NCI-H2196 (cell line): ENCODE results near the gene IL4I1.

Experiments used
- DNase-seq: peaks from one replicate; lab custom pipeline; 2025; ENCODE audit not compliant: unreplicated experiment; lab: John Stamatoyannopoulos, UW

IL4I1 gene

DNA sequence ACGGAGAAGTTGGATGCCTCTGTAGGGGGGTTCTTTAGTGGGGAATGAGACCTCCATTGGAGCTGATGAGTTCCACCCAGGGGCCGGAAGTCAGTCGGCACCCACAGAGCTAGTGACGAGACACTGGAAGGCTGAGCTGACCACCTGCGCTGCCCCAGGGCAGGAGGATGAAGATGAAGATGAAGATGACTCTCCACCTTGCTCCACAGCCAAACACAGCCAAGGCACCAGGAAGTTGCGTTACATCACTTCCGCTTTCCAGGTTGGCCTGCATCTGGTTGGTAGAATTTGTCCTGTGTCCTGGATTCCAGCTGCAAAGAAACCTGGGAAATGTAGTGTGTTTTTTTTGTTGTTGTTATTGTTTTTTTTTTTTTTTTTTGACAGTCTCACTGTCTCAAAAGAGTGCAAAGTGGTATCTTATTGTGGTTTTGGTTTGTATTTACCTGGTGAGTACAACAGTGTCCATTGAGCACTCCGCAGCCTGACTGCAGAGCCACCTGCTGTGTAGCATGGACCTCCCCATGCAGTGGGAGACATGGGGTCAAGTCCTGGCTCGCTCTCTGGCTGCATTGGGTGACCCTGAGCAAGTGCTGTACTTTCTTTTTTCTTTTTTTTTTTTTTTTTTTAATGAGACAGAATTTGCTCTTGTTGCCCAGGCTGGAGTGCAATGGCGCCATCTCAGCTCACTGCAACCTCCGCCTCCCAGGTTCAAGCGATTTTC is 17.3 kb downstream of the IL4I1 start:
- DNase-seq = no peak

DNA sequence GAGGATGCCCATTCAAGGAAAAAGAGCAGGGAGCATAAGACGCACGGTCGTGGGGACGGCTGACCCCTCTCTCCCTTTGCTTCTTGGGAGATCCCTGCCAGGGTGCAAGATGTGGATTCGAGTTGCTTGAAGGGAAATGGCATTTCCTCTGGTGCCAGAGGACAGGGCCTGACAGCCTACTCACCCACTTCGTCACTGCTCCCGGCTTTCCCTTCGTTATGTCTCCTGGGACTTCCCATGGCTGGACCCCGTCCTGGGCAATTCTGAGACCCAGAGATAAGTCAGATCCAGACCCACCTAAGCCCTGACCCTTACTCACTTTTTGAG is 18.0 kb downstream of the IL4I1 start:
- DNase-seq = no peak

DNA sequence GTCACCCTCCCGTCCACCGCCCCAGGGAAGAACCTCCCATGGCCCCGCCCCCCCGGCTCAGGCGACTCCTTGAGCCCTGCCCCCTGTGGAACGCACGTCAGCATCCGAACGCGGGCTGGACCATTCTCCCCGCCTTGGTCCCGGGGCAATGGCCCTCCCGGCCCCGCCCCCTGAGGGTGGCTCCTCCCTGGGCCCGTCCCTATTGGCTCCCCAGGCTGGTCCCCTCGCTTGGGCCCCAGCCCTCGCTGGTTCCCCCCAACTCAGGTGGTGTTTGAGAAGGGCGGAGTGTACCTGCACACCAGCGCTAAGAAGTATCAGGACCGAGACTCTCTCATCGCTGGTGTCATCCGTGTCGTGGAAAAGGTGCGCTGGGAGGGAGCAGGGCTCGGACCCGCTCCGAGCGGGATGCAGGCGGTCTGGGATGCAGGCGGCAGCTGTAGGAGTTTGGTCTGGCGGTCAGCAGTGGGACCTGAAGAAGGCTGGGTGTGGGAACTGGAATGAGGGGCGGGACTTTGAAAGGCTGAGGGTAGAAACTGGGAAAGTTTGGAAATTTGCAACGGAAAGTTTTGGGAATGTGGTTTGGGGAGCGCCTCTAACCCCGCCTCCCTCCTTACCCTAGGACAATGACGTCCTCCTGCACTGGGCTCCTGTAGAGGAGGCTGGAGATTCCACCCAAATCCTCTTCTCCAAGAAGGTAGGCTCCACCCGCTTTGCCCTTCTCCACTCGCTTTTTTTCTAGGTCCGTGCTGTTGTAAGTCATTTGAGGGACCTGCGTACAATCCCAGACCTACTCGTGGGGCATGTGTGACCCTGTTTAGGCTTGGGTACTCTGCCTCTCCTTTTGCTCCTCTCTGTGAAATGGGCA is 18.6 kb downstream of the IL4I1 start:
- peak; percentile 98 for DNase-seq

DNA sequence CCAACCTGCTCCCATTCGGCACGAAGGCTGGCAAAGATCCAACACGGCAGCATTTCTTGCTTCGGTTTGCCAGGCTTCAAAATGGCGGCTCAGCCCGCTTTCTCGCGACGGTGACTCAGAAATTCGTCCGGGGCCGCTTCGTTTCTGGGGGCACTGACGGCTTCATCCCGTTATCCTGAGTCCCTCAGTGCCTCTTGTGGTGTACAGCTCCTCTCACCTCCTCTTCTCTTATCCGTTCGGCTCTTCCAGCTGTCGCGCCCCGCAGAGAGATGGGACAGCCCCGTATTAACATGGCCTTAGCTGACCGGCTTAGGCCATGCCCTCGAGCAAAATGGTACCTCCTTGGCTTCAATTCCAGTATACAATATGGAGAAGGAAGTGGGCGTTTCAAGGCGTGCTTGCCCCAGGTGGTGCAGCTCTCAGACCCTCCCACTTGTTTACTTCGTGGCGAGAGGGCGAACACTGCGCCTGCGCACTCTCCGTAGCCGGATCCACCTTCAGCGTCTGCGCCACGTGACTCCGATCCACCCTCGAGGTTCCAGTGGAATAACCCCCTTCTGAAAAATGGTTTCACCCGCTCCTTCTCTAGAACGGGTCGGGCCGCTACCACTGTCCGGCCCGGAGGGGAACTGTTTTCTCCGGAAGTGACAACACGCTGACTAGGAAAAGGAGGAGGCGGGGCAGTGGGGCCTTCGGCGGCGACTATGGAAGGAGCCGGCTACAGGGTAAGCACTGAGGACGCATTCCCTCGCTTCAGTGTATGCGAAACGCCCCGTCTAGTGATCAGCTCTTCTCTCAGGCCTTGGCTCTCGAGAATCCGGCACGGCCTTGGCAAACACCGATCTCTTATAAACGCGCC is 19.4 kb downstream of the IL4I1 start, which contains the start of the genes AKT1S1 and TBC1D17:
AKT1S1 (minus strand) TSS at position 336 of the 859 bp plus-strand sequence. CDS start 4,060 bp downstream, outside the sequence.
TBC1D17 (plus strand) TSS at position 683 of the 859 bp plus-strand sequence; CDS start at position 705, 22 bp downstream.
- peak; percentile 100 for DNase-seq

DNA sequence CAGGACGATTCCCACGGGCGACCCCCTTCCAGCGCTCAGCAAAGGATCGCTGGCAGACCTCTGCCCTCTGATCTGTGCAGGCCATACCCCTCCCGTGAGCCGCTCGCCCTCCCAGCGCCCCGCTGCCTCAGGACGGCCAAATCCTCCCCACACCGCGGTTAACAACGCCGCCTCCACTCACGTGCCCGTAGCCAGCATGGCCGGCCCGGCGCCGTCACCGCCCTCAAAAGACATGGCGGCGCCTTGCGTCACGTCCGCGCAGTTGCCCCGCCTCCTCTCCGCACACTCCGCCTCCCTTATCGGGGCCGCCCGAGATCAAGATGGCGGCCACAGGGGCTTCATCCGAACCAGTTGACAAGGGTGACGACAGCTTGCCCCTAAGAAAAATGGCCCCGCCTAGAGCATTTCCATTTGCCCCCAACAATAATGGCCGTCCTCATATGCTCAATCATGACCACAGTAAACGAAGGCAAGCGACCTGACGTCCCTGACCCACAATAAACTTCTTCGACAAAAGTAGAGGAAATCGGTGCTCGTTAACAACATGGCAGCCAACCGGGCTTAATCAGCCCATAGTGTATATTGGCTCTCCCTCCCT is 20.2 kb downstream of the IL4I1 start:
- DNase-seq = peak; percentile 98

DNA sequence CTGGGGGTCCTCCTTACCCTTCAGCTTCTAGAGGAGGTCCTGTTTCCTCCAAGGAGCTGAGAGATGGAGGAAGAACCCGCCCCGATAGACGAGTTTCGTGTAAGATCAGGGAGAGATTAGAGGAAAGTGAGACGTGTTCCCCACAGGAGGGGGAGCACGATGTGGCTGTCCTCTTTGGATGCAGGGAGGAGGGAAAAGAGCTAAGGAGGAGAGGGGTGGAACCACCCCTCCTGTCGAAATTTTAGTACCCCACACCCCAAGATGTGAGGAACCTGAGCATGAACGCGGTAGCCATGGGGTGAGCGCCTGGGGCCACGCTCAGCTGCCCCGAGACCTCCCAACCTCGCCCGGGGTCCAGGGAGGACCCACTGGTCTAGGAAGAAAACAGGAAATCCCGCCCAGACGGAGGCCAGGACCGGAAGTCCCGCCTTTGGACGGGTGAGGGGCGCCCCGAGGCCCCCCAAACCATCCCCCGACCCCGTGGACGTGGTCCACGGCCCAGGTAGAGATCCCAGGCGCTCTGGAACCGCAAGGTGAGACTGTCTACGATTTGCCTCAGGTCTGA is 20.7 kb downstream of the IL4I1 start:
- DNase-seq = peak; percentile 49

DNA sequence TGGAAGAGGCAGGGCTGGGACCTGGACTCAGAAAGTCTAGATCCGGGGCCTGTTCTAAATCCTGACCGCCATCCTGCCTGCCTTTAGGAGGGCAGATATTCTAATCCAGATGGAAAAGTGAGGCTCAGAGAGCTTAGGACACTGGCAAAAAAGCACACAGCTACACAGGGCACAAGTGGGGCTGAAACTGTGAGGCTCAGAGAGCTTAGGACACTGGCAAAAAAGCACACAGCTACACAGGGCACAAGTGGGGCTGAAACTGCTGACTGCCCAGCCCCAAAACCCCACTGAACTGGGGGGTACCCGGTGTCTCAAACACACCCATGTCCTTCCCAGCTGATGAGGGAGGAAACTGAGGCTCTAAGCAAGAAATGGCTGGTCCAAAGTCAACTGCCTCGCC is 21.5 kb downstream of the IL4I1 start:
- no peak for DNase-seq

DNA sequence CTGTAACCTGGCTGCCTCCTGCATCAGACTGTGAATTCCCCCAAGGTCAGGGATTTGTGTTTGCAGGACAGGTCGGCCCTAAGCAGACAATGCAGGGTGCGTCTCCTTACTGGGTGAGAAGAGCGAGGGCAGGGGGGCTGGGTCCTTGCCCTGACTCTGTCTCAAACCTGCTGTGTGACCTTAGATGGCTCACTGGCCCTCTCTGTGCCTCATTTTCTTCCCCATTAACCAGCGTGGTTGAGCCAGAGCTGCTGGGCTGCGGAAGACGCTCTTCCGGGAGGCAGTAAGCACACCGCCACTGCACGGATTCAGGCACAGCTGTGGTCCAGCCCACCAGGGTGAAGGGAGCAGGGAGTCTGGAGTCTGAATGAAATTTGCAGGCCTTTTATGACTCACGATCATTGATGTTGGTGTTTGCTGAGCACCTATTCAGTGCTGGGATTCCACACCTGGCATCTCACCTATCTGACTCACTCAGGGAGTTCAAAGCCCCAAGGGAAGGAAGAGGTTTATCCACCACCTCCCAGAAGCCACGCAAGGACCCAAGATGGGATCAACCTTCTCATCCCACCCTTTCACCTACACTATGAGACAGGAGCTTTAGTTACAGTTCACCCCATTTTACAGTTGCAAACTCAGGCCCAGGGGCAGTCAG is 22.1 kb downstream of the IL4I1 start:
- DNase-seq = no peak

DNA sequence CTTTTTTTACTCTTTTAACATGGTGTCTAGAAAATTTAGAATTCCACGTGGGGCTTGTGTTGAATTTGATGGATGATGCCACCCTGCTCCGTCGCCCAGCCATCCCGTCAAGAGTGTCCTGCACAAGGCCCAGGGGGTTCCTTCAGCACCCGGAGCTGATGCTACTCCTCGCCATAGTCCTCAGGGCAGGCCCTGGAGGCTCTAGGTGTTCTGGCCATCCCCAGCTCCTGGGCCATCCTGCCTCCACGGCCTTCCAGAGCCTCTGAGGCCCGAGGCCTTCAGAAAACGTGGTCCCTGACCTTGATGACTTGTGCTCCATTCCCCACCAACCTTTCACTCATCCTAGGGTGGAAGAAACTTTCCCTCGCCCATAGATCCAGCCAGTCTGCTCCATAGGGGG is 22.9 kb downstream of the IL4I1 start:
- no peak for DNase-seq

DNA sequence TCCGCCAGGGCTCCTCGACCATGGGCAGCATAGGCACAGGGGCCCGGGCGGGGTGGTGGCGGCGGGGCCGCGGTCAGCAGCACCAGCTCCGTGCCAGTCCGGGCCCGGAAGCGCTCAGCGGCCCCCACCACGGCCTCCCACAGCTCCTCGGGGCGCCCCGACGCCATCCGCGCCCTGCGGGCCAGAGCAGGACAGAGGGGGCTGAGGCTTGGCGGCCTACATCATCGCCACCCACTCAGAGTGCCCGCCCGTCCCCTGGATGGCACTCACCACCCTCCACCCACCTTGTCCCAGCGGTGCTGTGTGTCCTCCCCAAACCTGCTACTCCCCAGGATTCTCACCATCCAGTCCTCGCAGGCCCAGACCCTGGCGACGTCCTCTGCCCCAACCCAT is 23.6 kb downstream of the IL4I1 start:
- no peak for DNase-seq

DNA sequence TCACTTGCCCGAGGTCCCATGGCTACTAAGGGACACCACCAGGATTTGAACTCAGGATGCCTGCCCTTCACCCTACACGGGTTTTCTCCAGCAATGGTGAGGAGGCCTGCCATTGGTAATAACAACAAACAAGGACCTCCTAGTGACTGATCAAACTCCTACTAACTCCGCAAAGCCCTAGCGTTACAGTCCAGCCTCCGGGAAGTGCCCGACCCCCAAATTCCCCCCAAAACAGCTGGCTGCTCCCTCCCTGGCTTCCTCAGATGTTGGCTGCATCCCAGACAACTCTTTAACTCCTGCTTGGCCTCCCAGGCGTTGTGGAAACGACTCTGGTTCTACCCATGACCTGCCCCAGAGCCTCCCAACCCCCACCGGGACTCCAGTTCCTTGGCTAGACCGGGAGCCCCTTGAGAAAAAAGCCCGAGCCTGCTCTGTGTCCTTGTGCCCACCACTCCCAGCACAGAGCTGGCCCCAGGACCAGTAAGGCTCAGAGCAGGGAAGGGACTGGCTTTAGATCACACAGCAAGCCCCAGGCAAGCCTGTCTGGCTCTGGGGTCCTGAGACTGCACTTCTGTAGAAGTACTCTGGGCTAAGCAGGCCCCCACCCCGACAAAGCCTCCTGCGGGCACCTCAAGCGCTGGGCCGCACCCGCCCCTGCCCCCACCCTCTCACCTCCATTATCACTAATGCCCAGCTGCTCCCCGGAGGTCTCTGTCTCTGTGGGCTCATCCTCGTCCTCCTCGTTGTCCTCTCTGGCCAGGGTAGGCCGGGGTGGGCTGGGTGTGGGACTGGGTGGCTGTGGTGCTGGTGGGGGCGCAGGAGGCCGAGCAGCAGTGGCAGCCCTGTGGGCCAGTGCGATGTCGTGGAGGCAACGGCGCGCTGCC is 24.2 kb downstream of the IL4I1 start:
- DNase-seq = no peak

DNA sequence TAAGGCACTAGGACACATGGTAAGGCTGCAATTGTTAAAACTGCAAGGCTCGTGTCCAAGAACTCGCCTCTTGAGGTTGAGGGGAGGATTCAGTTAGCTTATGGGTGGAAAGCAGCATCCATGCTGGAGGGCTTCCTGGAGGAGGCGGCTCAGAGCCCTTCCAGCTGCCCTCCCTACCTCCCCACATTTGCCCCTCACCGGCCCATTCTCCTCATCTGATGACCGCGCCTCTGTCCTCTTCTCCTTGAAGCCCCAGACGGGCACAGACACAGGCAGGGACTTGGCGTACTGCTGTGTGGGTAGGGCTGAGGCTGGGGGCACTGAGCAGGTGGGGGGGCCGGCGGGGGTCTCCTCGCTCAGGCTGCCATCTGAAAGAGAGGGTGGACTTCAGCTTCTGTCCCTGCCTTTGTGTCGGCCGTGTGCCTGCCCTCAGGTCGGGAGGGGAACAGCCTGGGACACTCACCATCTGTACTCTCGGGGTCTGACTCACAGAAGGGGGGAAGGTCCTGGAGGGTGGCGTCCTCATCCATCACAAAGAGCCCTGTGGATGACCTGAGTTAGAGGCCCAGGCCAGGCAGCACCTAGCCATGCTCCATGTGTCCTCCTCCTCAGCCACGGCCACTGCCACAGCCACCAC is 25.2 kb downstream of the IL4I1 start:
- no peak for DNase-seq

DNA sequence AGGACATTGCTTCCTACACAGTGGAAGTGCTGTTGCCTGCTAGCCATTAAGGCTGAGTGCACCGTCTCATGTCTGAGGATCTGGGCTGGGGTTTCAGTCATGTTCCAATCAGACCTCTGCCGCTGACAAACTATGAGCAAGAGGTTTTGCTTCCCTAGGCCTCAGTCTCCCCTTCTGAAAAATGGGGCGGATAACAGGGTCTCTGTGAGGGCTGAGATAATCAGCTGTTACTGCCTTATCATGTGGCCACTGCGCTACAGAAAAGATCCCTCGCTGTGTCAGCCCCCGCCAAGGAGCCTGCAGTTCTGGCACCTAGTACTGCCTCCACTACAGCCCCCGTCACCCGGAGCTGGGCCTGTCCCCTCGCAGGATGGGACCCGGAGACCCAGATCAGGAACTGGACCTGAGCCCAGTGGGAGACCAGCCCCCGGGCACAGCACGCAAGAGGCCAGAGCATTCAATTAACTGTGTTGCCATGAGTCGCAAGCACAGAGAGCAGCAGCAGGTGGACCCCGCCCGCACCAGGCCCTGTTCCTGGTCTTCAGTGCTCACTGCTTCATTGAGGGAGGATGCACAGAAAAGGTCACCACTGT is 26.3 kb downstream of the IL4I1 start:
- no peak for DNase-seq

DNA sequence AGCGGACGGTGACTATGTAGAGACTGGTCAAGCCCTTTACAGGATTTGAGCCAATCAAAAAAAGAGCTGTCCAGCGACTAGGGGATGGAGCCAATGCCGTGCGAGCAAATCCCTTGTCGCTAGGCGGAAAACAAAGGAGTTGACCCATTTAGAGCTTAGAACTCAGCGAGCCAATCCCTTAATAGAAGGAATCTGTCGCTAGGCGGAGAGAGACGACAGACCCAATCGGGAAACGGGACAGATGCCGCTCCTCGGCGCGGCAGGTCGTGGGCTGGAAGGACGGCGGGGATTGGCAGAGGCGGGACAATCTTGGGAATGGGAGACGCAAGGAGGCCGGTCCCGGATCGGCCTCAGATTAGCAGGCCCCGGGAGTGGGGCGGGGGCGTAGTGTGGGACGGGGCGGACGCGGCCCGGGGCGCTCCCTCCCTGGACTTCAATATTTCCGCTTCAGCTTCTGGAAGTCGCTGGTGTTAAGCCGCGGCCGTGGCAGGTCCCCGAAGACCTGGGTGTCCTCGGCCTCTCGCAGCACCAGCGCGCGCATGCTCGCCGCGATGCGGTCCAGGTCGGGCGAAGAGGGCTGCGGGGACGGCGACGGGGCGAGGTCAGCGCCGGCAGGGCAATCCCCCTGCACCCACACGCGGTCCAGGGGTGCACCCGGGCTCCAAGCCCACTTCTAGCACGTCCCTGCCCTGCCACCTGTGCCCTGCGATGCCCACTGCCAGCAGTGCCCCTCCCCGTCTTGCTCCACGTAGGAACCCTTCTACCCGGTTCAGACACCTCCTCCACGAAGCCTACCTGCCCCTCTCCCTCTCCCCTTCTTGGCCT is 27.0 kb downstream of the IL4I1 start:
- DNase-seq = peak; percentile 99

DNA sequence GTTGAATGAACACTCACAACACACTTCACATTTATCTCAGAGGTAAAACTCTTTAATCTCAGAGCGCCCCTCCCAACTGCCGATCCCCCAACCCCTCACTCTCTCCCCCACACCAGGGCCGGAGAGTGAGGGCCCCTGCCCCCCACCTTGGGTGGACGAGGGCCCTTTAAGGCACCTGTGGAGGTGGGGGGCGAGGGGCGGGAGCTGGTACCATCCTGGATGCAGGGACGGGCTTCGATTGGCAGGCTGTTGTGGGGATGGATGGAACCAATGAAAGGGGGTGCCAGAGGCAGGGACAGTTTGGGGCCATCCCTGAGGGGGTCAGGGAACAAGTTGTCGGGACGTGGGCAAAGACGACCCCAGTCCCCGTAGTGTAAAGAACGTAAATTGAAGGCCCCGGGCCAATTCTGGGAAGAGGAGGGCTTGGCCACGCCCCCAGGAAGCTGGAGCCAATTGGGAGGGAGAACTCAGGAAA is 27.6 kb downstream of the IL4I1 start:
- peak; percentile 81 for DNase-seq

DNA sequence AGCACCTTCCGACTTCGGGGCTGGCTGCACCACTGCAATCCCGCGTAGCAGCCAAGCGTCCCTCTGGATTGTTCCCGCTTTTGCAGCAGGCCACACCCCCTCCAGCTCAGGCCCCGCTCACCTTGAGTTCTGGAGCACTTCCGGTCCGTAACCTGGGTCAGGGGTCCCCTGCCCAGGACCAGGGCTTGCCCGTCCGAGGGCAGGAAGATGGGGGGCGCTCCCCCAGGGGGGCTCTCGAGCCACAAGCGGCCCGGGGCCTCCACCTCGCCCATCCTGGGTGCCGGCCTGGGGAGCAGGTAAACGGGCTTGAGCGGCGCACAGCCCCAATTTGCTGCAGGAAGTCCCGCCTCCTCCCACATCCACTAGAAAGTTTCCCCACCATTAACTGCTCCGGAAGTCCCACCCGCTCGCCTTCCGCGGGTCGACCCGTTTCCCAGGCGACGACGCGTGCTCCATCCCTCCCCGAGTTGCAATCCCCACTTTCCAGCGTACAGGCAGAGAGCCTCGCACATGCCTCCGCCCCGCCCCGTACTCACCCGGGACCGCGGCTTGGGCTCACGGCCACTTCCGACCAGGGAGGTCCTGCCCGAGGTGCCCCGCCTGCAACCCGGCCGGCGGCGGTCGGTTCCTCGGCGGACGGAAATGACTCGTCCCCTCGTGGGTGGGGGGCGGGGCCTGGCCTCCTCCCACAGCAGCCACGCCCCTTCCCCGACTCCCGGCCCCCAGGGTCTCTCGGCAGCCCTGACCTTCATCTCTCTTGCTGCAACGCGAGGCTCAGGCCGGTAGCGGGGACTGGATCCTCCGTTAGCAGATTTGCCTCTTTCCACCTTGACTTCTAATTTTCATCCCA is 29.5 kb downstream of the IL4I1 start, which contains the start of gene PNKP:
PNKP (minus strand) TSS at position 644 of the 850 bp plus-strand sequence; CDS start at position 272, 372 bp downstream.
- DNase-seq = peak; percentile 95
